ENCODE data around the gene NPAS3.

The NPAS3 gene

DNA sequence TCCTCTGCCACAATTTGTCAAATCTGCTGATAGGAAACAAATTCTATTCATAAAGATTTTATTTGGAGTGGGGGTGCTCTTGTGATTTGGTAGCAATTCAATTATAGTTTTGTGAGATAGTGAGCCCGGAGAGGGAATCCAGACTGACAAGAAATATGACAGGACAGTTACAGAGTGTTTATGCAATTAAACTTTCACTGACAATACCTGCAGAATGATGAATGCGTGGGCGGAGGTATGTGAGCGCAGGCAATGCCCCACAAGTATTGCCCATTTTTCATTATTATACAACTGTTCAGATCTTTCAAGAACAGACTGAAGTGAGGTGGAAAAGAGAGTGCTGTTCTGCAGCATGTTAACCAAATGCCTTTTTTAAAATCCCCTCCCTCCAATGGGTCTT, 753.2 kb downstream of the NPAS3 start:
- DNase-seq: no peak

- no peak for DNase-seq
These were observed 754.1 kb downstream of the NPAS3 start for GRCh38 chr14:33692762-33693161.

- DNase-seq: no peak
These were observed 754.6 kb downstream of the NPAS3 start for GRCh38 chr14:33693237-33693636.

DNA sequence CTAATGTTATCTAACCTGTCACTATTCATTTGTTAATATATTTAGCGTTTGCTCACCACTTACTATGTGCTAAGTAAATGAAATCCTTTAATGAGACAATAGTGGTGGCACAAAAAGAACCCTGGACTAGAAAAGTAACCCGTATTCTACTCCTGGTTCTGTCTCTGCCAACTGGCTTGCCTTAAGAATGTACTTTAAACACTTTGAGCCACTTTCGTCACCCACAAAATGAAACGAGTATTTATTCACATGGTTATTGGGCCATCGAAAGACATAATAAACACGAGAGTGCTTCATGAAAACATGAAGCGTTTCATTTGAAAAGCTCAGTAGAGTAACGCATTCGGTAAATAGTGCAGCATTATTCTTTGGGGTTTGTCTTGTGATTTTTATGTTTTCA, 757.5 kb downstream of the NPAS3 start:
- peak; percentile 9 for DNase-seq

DNA sequence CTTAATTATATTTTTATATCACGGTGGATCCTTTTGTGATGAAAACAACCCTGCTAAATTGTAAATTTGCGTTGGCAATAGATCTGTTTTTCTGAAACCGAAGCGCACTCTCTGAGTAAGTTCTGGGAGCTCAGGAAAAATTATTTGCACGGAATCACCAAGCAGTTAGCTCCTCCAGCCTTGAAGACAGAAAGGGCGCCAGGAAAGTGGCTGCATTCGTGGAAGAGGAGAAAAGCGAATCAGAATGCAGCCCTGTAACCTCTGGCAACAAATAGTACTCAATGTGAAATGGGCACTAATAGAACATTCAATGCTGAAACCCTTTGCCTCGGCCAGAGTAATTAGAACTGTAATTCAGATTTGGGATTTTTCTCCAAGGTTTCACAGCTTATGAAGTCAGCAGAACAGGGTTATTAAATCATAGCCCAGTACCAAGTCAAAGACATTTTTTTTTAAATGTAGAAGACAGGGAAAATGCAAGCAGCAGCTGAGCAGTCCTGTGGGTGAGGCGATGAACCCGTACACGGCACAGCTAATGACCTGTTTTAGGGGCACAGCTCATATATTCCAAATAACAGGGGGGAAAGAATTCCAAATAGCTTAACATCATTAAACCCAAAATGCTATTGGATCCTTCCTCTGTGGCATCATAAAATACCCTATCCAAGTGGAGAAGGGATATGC, 760.8 kb downstream of the NPAS3 start:
- DNase-seq: no peak

- no peak for DNase-seq
These were observed 761.4 kb downstream of the NPAS3 start for GRCh38 chr14:33700052-33700451.

GRCh38 chr14:33702293-33702692, 763.6 kb downstream of the NPAS3 start:
- DNase-seq: no peak

DNA sequence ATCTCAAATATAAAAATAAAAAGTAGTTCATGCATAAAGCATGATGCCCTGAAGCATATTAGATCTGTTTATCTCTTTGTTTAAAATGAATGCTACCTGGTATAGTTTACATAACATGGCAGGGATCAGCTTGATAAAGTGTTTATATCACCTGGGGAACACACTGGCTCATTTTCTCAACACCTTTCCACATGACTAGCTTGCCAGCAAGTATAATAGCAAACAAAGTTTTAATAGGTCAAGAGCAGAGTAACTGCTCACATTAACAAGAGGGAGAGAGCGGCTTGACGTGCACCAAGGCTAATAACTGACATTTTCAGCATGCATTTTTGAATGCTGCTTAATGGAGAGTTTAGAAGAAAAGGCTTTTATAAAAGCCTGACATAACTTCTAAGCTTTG, 765.8 kb downstream of the NPAS3 start:
- DNase-seq: peak; percentile 59

GRCh38 chr14:33705490-33705889, 766.8 kb downstream of the NPAS3 start:
- DNase-seq: no peak

DNA sequence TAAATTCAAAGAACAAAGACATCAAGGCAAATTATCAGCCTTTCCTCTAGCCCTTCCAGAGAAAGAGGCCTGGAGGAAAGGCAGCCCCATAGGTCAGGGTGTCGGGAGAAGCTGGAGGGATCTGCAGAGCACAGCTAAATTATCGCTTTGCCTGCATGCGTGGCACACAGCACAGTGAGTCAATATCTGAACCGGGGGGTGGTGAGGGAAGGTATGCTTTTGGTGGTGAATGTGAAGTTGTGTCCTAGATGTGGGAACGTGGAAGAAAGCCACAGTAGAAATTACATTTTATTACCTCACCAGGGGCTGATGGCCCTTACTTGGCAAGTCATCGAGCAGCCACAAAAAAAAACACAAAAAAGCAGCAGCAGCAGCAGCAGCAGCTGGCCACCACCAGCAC, 769.0 kb downstream of the NPAS3 start:
- no peak for DNase-seq

GRCh38 chr14:33709283-33709682, 770.6 kb downstream of the NPAS3 start:
- DNase-seq: no peak

- DNase-seq: no peak
These were observed 771.0 kb downstream of the NPAS3 start for GRCh38 chr14:33709711-33710110.

- DNase-seq: no peak
These were observed 771.6 kb downstream of the NPAS3 start for GRCh38 chr14:33710273-33710672.

DNA sequence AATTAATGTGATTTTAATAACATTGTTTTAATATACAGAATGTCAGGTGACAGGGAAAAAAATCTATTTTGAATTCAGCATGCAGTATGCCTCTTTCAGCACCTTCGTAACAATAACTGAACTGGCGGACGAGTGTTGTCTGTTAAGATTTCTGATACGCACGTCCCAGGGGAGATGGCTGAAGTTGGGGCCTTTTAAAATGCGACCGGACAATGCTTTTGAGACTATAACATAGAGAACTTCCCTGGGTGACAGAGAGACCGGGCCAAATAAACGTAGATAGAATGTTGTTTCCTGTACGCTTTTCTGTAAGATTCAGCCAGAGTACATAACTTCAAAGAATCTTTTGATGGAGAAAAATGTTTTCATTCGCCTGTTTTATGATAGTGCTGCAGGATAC, 772.5 kb downstream of the NPAS3 start:
- DNase-seq: no peak

DNA sequence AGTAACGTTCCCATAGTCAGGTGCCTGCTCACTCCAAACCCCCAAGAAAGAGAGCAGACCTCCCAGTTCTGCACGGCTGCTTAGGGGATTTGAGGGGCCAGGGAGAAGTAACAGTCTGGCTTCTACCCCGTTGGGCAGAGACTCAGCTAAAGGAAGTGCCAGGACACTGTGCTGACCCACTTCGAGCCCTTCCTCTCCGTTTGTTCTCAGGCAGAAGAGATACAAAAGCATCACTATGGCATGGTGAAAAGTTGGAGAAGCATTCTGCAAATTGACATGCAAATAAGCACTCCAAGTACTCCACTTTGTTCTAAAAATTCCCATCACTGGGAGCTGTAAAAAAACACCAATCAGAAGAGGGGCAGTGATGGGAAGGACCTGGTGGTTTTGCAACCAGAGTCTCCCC, 773.1 kb downstream of the NPAS3 start:
- no peak for DNase-seq

DNA sequence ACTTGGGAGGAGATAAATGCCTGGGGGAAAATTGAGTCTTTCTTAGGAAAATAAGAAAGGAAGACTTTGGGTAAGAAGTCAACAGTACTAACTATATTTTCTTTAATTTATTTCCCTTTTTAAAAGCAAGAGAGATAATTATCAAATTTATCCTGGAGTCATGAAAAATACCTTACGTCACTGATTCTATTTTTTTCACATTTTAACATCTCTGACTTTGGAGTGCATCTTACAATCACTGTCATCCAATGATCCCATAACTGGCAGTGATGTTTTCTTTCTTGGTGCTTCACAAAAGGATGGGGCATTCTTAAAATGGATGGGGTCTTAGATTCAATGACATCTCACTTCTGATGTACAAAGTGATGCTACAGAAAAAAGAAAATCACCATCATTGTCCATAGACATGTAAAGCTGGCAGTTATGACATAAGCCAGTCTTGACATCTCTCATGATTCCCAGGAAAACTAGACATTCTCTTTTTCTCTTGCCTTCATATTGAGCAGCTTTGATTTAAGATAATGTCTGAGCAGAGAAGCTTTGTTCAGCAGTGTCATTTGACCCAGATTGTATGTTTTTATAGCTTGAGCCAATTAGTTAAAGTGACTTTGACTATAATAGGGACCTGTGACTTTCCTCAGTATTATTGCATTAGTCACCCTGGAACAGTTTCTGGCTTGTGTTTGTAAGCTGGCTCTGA, 776.0 kb downstream of the NPAS3 start:
- DNase-seq: peak; percentile 12

DNA sequence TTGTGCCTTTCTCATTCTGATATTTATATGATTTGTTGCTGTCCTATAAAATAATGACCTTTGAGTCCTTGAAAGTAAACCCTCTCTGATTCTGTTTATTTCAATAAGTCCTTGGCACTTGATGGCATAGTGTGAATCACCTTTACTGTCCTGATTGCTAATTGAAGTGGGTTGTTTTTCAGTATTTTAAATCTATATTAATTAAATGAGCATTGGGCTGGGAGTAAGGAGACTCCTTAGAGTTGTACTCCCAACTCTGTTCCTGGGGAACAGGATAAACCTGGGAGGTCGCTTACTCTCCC, 776.5 kb downstream of the NPAS3 start:
- no peak for DNase-seq

GRCh38 chr14:33716921-33717320, 778.2 kb downstream of the NPAS3 start:
- DNase-seq: no peak

DNA sequence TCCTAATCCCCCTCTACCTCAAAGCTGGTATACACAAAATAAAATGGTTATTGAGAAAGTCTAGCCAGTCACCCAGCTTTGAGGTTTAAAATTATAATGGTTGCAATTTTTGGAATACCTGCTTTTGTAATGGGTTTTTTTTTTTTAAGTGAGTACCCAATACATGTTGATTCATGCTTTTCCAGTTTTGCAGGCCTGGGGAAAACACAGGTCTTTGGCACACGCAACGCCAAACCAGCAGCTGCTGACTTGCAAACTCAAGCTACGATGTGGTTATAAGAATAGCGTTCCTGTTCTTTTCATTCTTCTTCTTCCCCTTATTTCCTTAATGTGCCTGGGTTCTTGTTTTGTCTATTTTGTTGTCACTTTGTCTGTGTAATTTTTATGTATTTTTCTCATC, 779.2 kb downstream of the NPAS3 start:
- DNase-seq: no peak

- no peak for DNase-seq
These were observed 781.7 kb downstream of the NPAS3 start for GRCh38 chr14:33720284-33720787.

DNA sequence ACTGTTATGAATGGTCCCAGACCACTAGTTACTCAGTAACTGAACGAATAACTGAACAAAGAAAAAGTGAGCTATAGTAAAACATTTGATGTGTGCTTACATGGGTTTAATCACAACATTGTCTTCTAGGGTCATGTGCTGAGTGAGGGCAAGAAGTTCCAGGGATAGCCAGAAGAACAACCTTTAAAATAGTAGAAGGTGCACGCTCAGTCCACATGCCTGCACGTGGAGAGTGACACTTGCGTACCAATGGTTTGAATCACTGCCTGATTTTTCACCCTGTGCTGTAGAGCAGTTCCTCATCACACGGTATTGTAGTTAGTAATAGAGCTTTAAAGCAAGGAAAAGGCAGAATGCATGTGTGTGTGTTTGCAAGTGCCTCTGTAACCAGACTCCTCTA, 788.0 kb downstream of the NPAS3 start:
- DNase-seq: no peak

DNA sequence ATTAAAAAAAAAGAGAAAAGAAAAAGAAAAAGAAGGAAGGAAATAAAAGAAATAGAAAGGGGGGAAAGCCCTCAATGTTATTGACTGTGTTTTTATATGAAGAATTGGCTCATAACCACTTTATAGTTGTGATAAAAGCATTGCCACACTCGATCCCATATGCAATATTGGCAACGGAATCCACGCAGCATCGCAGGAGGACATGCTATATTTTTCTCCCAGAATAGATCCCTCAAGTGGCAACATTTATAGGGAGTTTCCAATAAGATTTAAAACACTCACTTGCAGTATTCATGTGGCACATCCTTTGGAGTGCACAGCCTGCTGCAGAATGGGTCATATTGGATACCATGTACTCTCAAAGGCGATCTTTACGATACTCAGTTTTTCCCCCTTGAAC, 788.9 kb downstream of the NPAS3 start:
- DNase-seq: no peak

GRCh38 chr14:33728010-33728498, 789.4 kb downstream of the NPAS3 start:
- DNase-seq: no peak

DNA sequence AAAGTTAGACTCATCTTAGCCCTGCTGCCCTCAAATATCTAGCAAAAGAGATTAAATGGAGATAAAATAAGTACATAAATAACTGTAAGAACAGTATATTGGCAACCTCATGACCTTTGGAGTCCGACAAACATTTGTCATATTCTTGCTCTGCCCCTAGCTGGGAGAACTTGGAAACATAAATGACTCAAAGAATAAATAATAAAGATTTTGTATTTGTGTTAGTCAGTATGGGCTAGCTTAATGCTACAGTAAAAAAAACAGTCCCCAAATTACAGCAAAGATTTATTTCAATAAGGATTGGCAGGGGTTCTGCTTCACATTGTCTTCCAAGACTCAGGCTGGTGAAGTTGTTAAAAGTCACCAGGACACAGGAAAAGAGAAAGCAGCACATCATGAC, 791.5 kb downstream of the NPAS3 start:
- DNase-seq: no peak

- DNase-seq: no peak
These were observed 793.5 kb downstream of the NPAS3 start for GRCh38 chr14:33732175-33732574.

All from NCI-H774 (cell line).